Hematopoietic multipotent progenitor cell treated with erythropoietin and hydrocortisone succinate and interleukin-3 and kit ligand, for 6 days (in vitro differentiated cells): ENCODE measurements around the gene ATAD5.
"Not testable (repeated sequence)": the region's sequence is repeated elsewhere in the genome, so short reads cannot be mapped to it uniquely, and the experiment has no call there.

Source experiments
- DNase-seq: peaks from one replicate; pipeline ENCODE4 v3.0.0-alpha.2; 2015

ATAD5 gene

GRCh38 chr17:30831663-30832437, at the start of gene ATAD5:
ATAD5 (plus strand) TSS chr17:30831966; CDS start chr17:30832348, 382 bp downstream.
- peak; percentile 95 for DNase-seq

- no peak for DNase-seq
Measured at GRCh38 chr17:30782206-30782605, 49.6 kb upstream of the ATAD5 start.

- DNase-seq = no peak
Measured at GRCh38 chr17:30788918-30789317, 42.8 kb upstream of the ATAD5 start.

- DNase-seq = no peak
Measured at GRCh38 chr17:30790279-30790678, 41.5 kb upstream of the ATAD5 start.

GRCh38 chr17:30793282-30793977, 38.3 kb upstream of the ATAD5 start:
- no peak for DNase-seq

GRCh38 chr17:30794372-30794771, 37.4 kb upstream of the ATAD5 start:
- no peak for DNase-seq

GRCh38 chr17:30796016-30796415, 35.8 kb upstream of the ATAD5 start:
- no peak for DNase-seq

- no peak for DNase-seq
Measured at GRCh38 chr17:30801671-30802070, 30.1 kb upstream of the ATAD5 start.

- peak; percentile 50 for DNase-seq
Measured at GRCh38 chr17:30805944-30806456, 25.8 kb upstream of the ATAD5 start.

GRCh38 chr17:30807896-30808295, 23.9 kb upstream of the ATAD5 start:
- DNase-seq = no peak

- peak; percentile 69 for DNase-seq
Measured at GRCh38 chr17:30808785-30809286, 22.9 kb upstream of the ATAD5 start.

- DNase-seq = no peak
Measured at GRCh38 chr17:30809867-30810266, 21.9 kb upstream of the ATAD5 start.

- DNase-seq = no peak
Measured at GRCh38 chr17:30812218-30813177, 19.3 kb upstream of the ATAD5 start.

GRCh38 chr17:30814236-30814635, 17.5 kb upstream of the ATAD5 start:
- not testable (repeated sequence) for DNase-seq

- DNase-seq = not testable (repeated sequence)
Measured at GRCh38 chr17:30814860-30815259, 16.9 kb upstream of the ATAD5 start.

- no peak for DNase-seq
Measured at GRCh38 chr17:30816165-30816564, 15.6 kb upstream of the ATAD5 start.

- peak; percentile 60 for DNase-seq
Measured at GRCh38 chr17:30819971-30820705, 11.6 kb upstream of the ATAD5 start.

GRCh38 chr17:30821871-30822723, 9.7 kb upstream of the ATAD5 start:
- DNase-seq = peak; percentile 50

GRCh38 chr17:30822919-30823318, 8.8 kb upstream of the ATAD5 start:
- DNase-seq = peak; percentile 53

GRCh38 chr17:30823421-30823820, 8.3 kb upstream of the ATAD5 start:
- peak; percentile 69 for DNase-seq

GRCh38 chr17:30824002-30824355, 7.8 kb upstream of the ATAD5 start:
- DNase-seq = peak; percentile 44
